SK-N-SH (cell line): Measurements from ENCODE around the gene RBM20.

Source experiments
- CTCF ChIP-seq: fragments of 200-600 bp; sonication (generic); IDR thresholded peaks from 2 replicates; pipeline ENCODE4 v1.6.1; 2017; ENCODE audit warnings: antibody characterized with exemption, mild to moderate bottlenecking, moderate library complexity
- EZH2phosphoT487 ChIP-seq: fragments of 200-600 bp; sonication (generic); IDR thresholded peaks from 2 replicates; pipeline ENCODE4 v1.6.1; 2017; ENCODE audit warnings: low read depth, mixed run types, mild to moderate bottlenecking, antibody characterized with exemption, moderate library complexity, borderline replicate concordance
- IRF3 ChIP-seq: fragments of 150-350 bp; IDR thresholded peaks from 2 replicates; pipeline ENCODE4 v1.6.1; 2016; ENCODE audit warnings: mild to moderate bottlenecking, low read depth, low read length
- MAX ChIP-seq: IDR thresholded peaks from 2 replicates; pipeline ENCODE4 v1.4.0; 2012; ENCODE audit warnings: low read depth
- NFIC ChIP-seq: IDR thresholded peaks from 2 replicates; pipeline ENCODE4 v1.4.0; 2012; ENCODE audit warnings: borderline replicate concordance
- PBX3 ChIP-seq: IDR thresholded peaks from 2 replicates; pipeline ENCODE4; 2012
- RXRA ChIP-seq: IDR thresholded peaks from 2 replicates; pipeline ENCODE4 v1.4.0; 2012; ENCODE audit warnings: low read depth, mild to moderate bottlenecking, borderline replicate concordance
- SIN3A ChIP-seq: IDR thresholded peaks from 2 replicates; pipeline ENCODE4 v1.6.1; 2012; ENCODE audit warnings: low read depth, mild to moderate bottlenecking, low read length, moderate library complexity, borderline replicate concordance
- TCF12 ChIP-seq: IDR thresholded peaks from 2 replicates; pipeline ENCODE4 v1.4.0; 2012
- USF2 ChIP-seq: fragments of 150-350 bp; IDR thresholded peaks from 2 replicates; pipeline ENCODE4 v1.6.1; 2017; ENCODE audit warnings: antibody characterized with exemption, low read length, low read depth, borderline replicate concordance
- TF ChIP-seq, protein P1 (sequence below): IDR thresholded peaks from 2 replicates; pipeline ENCODE4 v1.6.1; 2012; ENCODE audit warnings: mild to moderate bottlenecking, low read depth, low read length, moderate library complexity

DNA sequence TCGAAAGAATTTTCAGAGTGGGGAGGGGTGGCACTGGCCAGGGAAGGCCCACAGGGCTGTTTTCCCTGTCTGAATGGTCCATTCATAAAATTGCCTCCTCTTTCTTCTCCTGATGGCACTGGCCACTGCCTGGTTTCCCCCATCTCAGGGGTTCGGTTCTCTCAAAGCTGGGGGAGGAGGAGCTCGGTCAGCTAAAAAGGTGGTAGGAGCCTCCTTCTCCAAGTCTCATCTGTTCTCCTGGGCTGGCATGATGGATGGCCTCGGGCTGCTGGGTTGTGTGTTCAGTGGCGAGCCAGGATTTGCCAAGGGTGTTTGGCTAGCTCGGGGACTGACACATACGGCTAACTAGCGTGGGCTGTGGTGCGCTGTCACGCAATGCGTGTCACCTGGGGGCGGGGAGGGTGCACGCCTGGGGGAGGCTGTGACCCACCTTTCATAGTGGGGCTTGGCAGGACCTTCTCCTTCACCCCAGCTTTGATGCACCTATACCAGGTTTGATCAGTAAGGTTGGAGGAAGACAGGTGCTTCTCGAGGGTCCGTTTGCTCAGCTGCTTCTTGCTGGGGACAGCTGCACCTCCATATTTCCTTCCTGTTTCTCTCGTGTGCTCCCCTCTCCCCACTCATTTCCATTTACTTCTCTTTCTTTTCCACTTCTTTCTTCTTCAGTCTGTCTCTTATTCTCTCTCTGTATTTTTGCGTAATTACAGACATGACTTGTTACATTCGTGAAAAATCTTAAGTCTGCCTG lies 36.3 kb downstream of the RBM20 start:
- TF ChIP-seq EZH2phosphoT487 (no peak), CTCF (no peak), SIN3A (no peak), RXRA (no peak), NFIC (no peak), USF2 (no peak), TCF12 (no peak), PBX3 (no peak), IRF3 (no peak), MAX (no peak)
- TF ChIP-seq, protein P1, sequence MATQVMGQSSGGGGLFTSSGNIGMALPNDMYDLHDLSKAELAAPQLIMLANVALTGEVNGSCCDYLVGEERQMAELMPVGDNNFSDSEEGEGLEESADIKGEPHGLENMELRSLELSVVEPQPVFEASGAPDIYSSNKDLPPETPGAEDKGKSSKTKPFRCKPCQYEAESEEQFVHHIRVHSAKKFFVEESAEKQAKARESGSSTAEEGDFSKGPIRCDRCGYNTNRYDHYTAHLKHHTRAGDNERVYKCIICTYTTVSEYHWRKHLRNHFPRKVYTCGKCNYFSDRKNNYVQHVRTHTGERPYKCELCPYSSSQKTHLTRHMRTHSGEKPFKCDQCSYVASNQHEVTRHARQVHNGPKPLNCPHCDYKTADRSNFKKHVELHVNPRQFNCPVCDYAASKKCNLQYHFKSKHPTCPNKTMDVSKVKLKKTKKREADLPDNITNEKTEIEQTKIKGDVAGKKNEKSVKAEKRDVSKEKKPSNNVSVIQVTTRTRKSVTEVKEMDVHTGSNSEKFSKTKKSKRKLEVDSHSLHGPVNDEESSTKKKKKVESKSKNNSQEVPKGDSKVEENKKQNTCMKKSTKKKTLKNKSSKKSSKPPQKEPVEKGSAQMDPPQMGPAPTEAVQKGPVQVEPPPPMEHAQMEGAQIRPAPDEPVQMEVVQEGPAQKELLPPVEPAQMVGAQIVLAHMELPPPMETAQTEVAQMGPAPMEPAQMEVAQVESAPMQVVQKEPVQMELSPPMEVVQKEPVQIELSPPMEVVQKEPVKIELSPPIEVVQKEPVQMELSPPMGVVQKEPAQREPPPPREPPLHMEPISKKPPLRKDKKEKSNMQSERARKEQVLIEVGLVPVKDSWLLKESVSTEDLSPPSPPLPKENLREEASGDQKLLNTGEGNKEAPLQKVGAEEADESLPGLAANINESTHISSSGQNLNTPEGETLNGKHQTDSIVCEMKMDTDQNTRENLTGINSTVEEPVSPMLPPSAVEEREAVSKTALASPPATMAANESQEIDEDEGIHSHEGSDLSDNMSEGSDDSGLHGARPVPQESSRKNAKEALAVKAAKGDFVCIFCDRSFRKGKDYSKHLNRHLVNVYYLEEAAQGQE: no peak
